Left forelimb (tissue), 1 donor: ENCODE results near the gene FGD2.
"Not testable (repeated sequence)": the region's sequence is repeated elsewhere in the genome, so short reads cannot be mapped to it uniquely, and the experiment has no call there.

Experiments
- DNase-seq: peaks from one replicate; pipeline ENCODE4 v3.0.0-alpha.2; 2018; ENCODE audit warnings: low spot score

FGD2 gene

GRCh38 chr6:36971921-36972673 is 33.4 kb upstream of the FGD2 start:
- DNase-seq, result no peak

GRCh38 chr6:36973190-36973589 is 32.3 kb upstream of the FGD2 start:
- DNase-seq, result no peak

GRCh38 chr6:36973647-36974046 is 31.8 kb upstream of the FGD2 start:
- DNase-seq, result no peak

- DNase-seq, result no peak
Measured at GRCh38 chr6:36975231-36976006, 30.0 kb upstream of the FGD2 start.

GRCh38 chr6:36976007-36976264 is 29.5 kb upstream of the FGD2 start:
- no peak for DNase-seq

GRCh38 chr6:36976509-36976908 is 28.9 kb upstream of the FGD2 start:
- no peak for DNase-seq

GRCh38 chr6:36976931-36977330 is 28.5 kb upstream of the FGD2 start:
- no peak for DNase-seq

- DNase-seq, result no peak
Measured at GRCh38 chr6:36977470-36977941, 27.9 kb upstream of the FGD2 start.

- DNase-seq, result no peak
Measured at GRCh38 chr6:36978421-36979346, 26.8 kb upstream of the FGD2 start.

- no peak for DNase-seq
Measured at GRCh38 chr6:36979347-36979742, 26.1 kb upstream of the FGD2 start.

GRCh38 chr6:36980129-36980528 is 25.3 kb upstream of the FGD2 start:
- no peak for DNase-seq

GRCh38 chr6:36980876-36981619 is 24.4 kb upstream of the FGD2 start:
- no peak for DNase-seq

GRCh38 chr6:36983538-36983937 is 21.9 kb upstream of the FGD2 start:
- DNase-seq, result no peak

- DNase-seq, result no peak
Measured at GRCh38 chr6:36984581-36985416, 20.7 kb upstream of the FGD2 start.

GRCh38 chr6:36985417-36985807 is 20.0 kb upstream of the FGD2 start:
- DNase-seq, result no peak

GRCh38 chr6:36985808-36986703 is 19.4 kb upstream of the FGD2 start, which contains the start of gene MTCH1:
MTCH1 (minus strand) TSS chr6:36986196; CDS start chr6:36986173, 23 bp downstream.
- peak; percentile 94 for DNase-seq

- no peak for DNase-seq
Measured at GRCh38 chr6:36986704-36987047, 18.8 kb upstream of the FGD2 start.

- DNase-seq, result no peak
Measured at GRCh38 chr6:36989264-36989663, 16.2 kb upstream of the FGD2 start.

GRCh38 chr6:36990401-36990800 is 15.1 kb upstream of the FGD2 start:
- not testable (repeated sequence) for DNase-seq
